Mammary epithelial cell (primary cell): ENCODE data around the gene MAML1.

ENCODE experiments used
- CTCF ChIP-seq, 2 donors: IDR thresholded peaks in 1 of 2; conservative IDR thresholded peaks in 1 of 2; 2 replicates each; pipeline ENCODE4 v1.5.1; 2011 to 2012; ENCODE audit warnings: inconsistent platforms in 2 of 2, low read length in 2 of 2, mild to moderate bottlenecking in 2 of 2, control low read depth in 1 of 2, low read depth in 1 of 2; ENCODE audit not compliant: insufficient read depth in 1 of 2; ENCODE audit errors: extremely low read depth in 1 of 2
- EZH2 ChIP-seq: IDR thresholded peaks from 2 replicates; pipeline ENCODE4 v1.6.1; 2012; ENCODE audit warnings: low read length, inconsistent platforms, borderline replicate concordance

GRCh38 chr5:179694561-179694960 lies 38.1 kb upstream of the MAML1 start:
- TF ChIP-seq CTCF (conservative IDR thresholded peaks at IDR 0.05 in 1 of 2, IDR thresholded peaks at IDR 0.05 in 1 of 2; ENCODE audit: extremely low read depth in 1 of 2, insufficient read depth in 1 of 2, low read depth in 1 of 2, low read length in 2 of 2) (no peak), EZH2 (no peak)
